Stimulated activated CD8-positive, alpha-beta memory T cell treated with anti-CD3 and anti-CD28 coated beads, Interleukin-12 subunit alpha, Interleukin-12 subunit beta, amount 100 ng/mL, for 4 hours (primary cell): ENCODE results near the gene BCL3.
"Not testable (repeated sequence)": the region's sequence is repeated elsewhere in the genome, so short reads cannot be mapped to it uniquely, and the experiment has no call there.

Experiments
- DNase-seq: peaks from one replicate; pipeline ENCODE4 v3.0.0-alpha.2; 2020; ENCODE audit warnings: low read depth

Gene BCL3, protein sequence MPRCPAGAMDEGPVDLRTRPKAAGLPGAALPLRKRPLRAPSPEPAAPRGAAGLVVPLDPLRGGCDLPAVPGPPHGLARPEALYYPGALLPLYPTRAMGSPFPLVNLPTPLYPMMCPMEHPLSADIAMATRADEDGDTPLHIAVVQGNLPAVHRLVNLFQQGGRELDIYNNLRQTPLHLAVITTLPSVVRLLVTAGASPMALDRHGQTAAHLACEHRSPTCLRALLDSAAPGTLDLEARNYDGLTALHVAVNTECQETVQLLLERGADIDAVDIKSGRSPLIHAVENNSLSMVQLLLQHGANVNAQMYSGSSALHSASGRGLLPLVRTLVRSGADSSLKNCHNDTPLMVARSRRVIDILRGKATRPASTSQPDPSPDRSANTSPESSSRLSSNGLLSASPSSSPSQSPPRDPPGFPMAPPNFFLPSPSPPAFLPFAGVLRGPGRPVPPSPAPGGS

DNA sequence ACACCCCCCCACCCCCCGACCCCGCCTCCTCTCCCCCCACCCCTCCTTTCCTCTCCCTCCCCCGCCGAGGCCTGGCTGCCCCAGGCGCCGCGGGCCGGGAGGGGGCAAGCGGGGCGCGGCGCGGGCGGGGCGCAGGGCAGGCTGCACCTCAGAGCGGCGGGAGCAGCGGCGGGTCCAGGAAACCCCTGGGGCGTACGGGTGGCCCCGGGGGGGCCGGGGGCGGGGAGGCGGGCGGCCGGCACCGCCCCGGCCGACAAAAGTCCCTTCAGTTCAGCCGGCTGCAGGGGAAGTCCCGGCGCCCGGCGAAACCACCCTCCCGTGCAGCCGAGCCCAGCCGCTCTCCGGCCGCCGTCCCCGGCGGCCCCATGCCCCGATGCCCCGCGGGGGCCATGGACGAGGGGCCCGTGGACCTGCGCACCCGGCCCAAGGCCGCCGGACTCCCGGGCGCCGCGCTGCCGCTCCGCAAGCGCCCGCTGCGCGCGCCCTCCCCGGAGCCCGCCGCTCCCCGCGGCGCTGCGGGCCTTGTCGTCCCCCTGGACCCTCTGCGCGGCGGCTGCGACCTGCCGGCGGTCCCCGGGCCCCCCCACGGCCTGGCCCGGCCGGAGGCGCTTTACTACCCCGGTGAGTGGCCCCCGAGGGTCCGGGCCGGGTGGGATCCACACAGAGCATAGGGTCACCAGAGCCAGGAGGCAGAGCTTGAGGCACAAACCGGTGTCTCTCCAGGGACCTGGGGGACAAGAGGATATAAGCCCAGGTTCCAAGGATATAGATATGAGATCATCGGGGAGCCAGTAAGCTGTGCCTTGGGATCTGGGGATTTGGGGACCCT lies at the start of gene BCL3:
Gene BCL3 (plus strand): TSS at position 283 of the 829 bp plus-strand sequence. CDS start 83 bp downstream, at position 366.
- DNase-seq: peak; percentile 67

- DNase-seq: no peak
Observed at GRCh38 chr19:44700547-44700946, 48.0 kb upstream of the BCL3 start.

GRCh38 chr19:44701228-44701627 lies 47.3 kb upstream of the BCL3 start:
- DNase-seq: no peak

DNA sequence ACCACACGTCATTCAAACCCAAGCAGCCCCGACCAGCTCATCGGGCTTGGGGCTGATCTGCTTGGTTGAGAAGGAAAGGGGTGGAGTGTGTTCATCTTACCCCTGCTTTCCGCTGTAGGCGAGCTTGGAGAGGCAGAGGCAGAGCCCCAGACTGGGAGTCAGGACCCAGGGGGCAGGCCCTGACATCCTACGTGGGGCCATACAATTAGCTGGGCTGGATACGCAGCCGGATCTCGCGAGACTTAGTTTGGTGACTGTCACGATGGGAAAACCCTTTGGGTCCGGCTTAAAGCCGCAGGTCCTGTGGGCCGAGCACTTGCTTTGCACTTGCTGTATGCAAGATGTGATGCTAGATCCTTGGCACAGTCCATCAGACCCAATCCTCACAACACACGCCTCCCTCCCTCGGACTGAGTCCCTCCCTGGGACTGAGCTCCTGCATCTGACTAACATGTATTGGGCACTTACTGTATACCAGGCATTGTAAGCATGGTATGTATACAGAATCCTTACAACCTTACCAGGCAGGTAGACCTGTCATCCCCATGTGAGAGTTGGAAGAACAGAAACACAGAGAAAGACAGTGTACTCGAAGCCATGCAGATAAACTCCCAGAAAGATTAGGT lies 45.8 kb upstream of the BCL3 start:
- DNase-seq: no peak

DNA sequence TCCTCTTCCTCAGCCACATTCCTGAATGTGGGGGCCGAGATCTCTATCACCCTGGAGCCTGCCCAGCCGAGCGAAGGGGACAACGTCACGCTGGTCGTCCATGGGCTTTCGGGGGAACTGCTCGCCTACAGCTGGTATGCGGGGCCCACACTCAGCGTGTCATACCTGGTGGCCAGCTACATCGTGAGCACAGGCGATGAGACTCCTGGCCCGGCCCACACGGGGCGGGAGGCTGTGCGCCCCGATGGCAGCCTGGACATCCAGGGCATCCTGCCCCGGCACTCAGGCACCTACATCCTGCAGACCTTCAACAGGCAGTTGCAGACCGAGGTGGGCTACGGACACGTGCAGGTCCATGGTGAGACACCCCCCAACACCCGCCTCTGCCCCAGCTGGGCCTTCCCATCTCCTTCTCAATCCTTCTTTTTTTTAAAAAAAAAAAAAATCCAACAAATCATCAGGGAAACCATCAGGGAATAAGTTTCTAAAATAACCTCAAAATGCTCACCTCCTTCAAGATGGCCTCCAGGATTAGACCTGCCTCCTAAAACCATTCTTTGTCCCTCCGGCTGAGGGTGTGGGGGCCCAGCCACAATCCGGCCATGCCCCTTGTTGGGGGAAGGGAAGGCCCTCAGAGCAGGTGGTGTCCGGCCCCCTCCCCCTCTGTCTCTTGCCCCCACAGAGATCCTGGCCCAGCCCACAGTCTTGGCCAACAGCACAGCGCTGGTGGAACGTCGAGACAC lies 45.0 kb upstream of the BCL3 start:
- no peak for DNase-seq

GRCh38 chr19:44704982-44705381 lies 43.5 kb upstream of the BCL3 start:
- DNase-seq: no peak

GRCh38 chr19:44705502-44706010 lies 43.0 kb upstream of the BCL3 start:
- no peak for DNase-seq

GRCh38 chr19:44706506-44707236 lies 41.8 kb upstream of the BCL3 start:
- no peak for DNase-seq

GRCh38 chr19:44707794-44708193 lies 40.7 kb upstream of the BCL3 start:
- no peak for DNase-seq

DNA sequence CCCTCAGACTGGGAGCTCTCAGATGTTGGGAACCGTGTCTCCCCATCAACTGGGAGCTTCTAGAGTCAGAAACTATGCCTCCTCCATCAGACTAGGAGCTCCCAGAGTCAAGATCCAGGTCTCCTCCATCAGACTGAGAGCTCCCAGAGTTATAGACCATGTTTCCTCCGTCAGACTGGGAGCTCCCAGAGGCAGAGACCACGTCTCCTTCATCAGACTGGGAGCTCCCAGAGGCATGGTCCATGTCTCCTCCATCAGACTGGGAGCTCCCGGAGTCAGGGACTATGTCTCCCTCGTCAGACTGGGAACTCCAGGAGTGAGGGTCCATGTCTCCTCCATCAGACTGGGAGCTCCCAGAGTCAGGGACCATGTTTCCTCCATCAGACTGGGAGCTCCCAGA lies 39.6 kb upstream of the BCL3 start:
- DNase-seq: no peak

- not testable (repeated sequence) for DNase-seq
Observed at GRCh38 chr19:44709434-44710266, 38.9 kb upstream of the BCL3 start.

GRCh38 chr19:44710483-44710882 lies 38.0 kb upstream of the BCL3 start:
- DNase-seq: no peak

GRCh38 chr19:44712864-44713515 lies 35.5 kb upstream of the BCL3 start:
- no peak for DNase-seq

- no peak for DNase-seq
Observed at GRCh38 chr19:44714597-44715169, 33.8 kb upstream of the BCL3 start.

DNA sequence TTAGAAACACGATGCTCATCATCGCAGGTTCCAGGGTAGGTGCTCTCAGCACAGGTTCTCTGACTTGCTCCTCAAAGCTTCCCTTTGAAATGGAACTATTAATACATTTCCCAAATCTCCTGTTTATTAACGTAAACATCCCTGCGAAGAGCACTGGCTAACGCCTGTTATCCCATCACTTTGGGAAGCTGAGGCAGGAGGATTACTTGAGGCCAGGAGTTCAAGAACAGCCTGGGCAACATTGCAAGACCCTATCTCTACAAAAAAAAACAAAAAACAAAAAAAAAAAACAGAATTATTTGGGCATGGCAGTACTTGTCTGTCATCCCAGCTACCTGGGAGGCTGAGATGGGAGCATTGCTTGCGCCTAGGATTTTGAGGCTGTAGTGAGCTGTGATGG lies 30.9 kb upstream of the BCL3 start:
- DNase-seq: no peak

- no peak for DNase-seq
Observed at GRCh38 chr19:44718441-44719261, 29.9 kb upstream of the BCL3 start.

DNA sequence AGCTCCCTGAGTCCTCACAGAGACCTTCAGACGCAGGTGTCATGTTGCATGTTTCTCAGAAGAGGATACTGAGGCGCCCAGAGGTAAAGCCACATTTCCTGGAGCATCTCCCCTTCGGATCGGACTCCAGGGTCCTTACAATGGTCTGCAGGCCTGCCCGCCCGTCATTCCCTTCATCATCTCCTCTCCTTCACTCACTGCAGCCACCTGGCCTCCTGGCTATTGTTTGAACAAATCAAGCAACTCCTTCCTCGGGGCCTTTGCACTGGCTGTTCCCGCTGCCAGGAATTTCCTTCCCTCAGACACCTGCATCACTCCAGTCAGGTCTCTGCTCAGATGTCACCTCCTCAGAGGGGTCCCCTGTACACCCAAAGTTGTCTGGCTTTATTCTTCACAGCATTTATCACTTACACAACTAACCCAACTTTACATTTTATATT lies 29.2 kb upstream of the BCL3 start:
- DNase-seq: no peak

GRCh38 chr19:44720396-44720795 lies 28.1 kb upstream of the BCL3 start:
- not testable (repeated sequence) for DNase-seq
